ENCODE measurements around the gene SFMBT2. TPM values are rescaled to one million over a fixed set of nuclear protein-coding genes. Genes with fewer than 3 reads are reported as not detected.

Gene SFMBT2
- total and polyA plus RNA-seq, 2 of the 4 experiments (the other 2 are of a cell fraction) = 0.70 to 1.3 TPM

DNA sequence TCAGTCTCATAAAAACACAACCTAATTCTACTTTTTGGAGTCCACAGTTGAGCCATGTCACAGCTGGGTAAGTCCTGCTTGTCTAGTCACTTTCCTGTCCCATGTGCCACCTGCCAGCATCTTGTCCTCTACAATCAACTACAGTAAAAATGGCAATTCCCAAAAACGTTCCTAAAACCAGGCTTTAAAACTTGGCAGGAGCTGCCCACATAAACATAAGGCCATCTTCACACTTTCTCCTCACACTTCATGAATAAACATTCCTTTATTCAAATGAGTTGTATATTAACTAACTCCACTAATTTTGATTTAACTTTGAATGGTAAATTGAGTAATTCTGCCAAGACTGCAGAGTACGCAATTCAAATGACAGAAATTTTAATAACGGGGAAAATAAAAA is 49.5 kb downstream of the SFMBT2 start:
- ChIA-PET POLR2A (ENCODE audit: unreplicated experiment) (no interaction called here), CTCF (no interaction called here)
- Histone ChIP-seq H3K4ac (ENCODE audit: low read depth, low read length) (no peak overlapping the region), H4K91ac (ENCODE audit: insufficient read depth, low read depth, low read length) (no peak overlapping the region), H3K4me1 (ENCODE audit: control insufficient read depth, insufficient read depth, low read length) (no peaks in the 10 kb centered on the region), H2BK5ac (ENCODE audit: low read depth, low read length, poor library complexity, severe bottlenecking) (no peak overlapping the region), H4K5ac (ENCODE audit: low read depth, low read length) (no peak overlapping the region), H3K36me3 (ENCODE audit: control insufficient read depth, insufficient read depth, low read length) (no peaks in the 10 kb centered on the region; the same call in 1 of the 2 replicates), H3K9me1 (ENCODE audit: insufficient read depth, low read length) (no peaks in the 10 kb centered on the region), H3K4me3 (ENCODE audit: insufficient read depth, low read depth, low read length) (no peak overlapping the region), H4K20me1 (ENCODE audit: insufficient read depth, low read length) (no peaks in the 10 kb centered on the region), H3K27ac (ENCODE audit: insufficient read depth, low read length) (no peak overlapping the region), H3K9ac (ENCODE audit: low read depth, low read length) (no peak overlapping the region), H3K56ac (ENCODE audit: extremely low read depth, insufficient read depth, low read length) (no peak overlapping the region), H3K23ac (ENCODE audit: low read depth, low read length) (no peak overlapping the region), H2BK20ac (ENCODE audit: low read depth, low read length) (no peak overlapping the region), H3K9me3 (ENCODE audit: control insufficient read depth, insufficient read depth, low read length) (peaks cover 2% of the 10 kb centered on the region; the same call in 1 of the 2 replicates), H3K79me1 (ENCODE audit: low read depth in 1 of 2, low read length in 2 of 2) (no peaks in the 10 kb centered on the region), H3K27me3 (ENCODE audit: control insufficient read depth, insufficient read depth, low read length) (no peaks in the 10 kb centered on the region), H3K14ac (replicated peaks; ENCODE audit: low read depth, low read length) (no peak overlapping the region), H3K4me2 (ENCODE audit: low read depth, low read length) (no peak overlapping the region), H4K8ac (ENCODE audit: low read depth in 2 of 2, low read length in 2 of 2) (no peak overlapping the region), H2AK5ac (ENCODE audit: low read depth, low read length) (no peak overlapping the region), H2BK15ac (ENCODE audit: low read depth, low read length) (no peak overlapping the region), H2AFZ (replicated peaks; ENCODE audit: low read length, poor library complexity) (no peak overlapping the region), H3K18ac (ENCODE audit: low read depth, low read length) (no peak overlapping the region), H2AK9ac (replicated peaks; ENCODE audit: low read depth, low read length, poor library complexity) (no peak overlapping the region), H2BK120ac (ENCODE audit: low read depth, low read length) (no peak overlapping the region)
- no TSS peak for BruUV-seq (replicated peaks)
- no CpG with 5 or more reads among the region's 3 CpGs for WGBS, 2 experiments (ENCODE audit: extremely low coverage in 2 of 2, insufficient read length in 1 of 2)
- dilution Hi-C loops (cut with HindIII; ENCODE audit: low sequenced_read_pairs, unreplicated experiment) (no loop called here), intact Hi-C loops (cut with micrococcal nuclease) (no loop called here), in situ Hi-C loops (cut with MboI; ENCODE audit: low sequenced_read_pairs) (no loop called here)
- no peak for TF ChIP-seq RFX5 (IDR thresholded peaks at IDR 0.05; ENCODE audit: low read depth, low read length)
- TF ChIP-seq NFE2L2 (IDR thresholded peaks at IDR 0.05; ENCODE audit: low read depth, low read length) = no peak
- ATAC-seq (ENCODE audit: low read depth) (no peak), DNase-seq (no peak)

All from IMR-90 (cell line).